Subcutaneous abdominal adipose tissue (tissue), 5 donors: ENCODE data around the gene NOX3.
"Not testable (repeated sequence)": the region's sequence is repeated elsewhere in the genome, so short reads cannot be mapped to it uniquely, and the experiment has no call there.

ENCODE experiments used
- H3K27ac ChIP-seq: one replicate; pipeline ENCODE4 v1.7.0; 2013; ENCODE audit warnings: low read depth, mild to moderate bottlenecking, inconsistent platforms, low read length, moderate library complexity
- H3K27me3 ChIP-seq, 5 donors: one replicate each; pipeline ENCODE4 v1.7.0; 2013; ENCODE audit warnings: low read length in 5 of 5, inconsistent platforms in 1 of 5; ENCODE audit not compliant: control insufficient read depth in 5 of 5, insufficient read depth in 4 of 5
- H3K36me3 ChIP-seq, 5 donors: one replicate each; pipeline ENCODE4 v1.7.0; 2013; ENCODE audit warnings: low read length in 5 of 5; ENCODE audit not compliant: control insufficient read depth in 5 of 5, insufficient read depth in 5 of 5
- H3K4me1 ChIP-seq, 5 donors: one replicate each; pipeline ENCODE4 v1.7.0; 2013; ENCODE audit warnings: low read length in 5 of 5, mild to moderate bottlenecking in 3 of 5, moderate library complexity in 1 of 5; ENCODE audit not compliant: control insufficient read depth in 5 of 5, insufficient read depth in 5 of 5
- H3K4me3 ChIP-seq, 5 donors: one replicate each; pipeline ENCODE4 v1.7.0; 2013; ENCODE audit warnings: low read length in 5 of 5, low read depth in 1 of 5
- H3K9ac ChIP-seq, 5 donors: one replicate each; pipeline ENCODE4 v1.7.0; 2013; ENCODE audit warnings: low read length in 5 of 5, mild to moderate bottlenecking in 4 of 5, moderate library complexity in 3 of 5
- H3K9me3 ChIP-seq, 5 donors: one replicate each; pipeline ENCODE4 v1.7.0; 2013; ENCODE audit warnings: low read length in 5 of 5; ENCODE audit not compliant: control insufficient read depth in 5 of 5
- donor health status: healthy.
- donor health status: healthy.
- donor health status: healthy.
- donor health status: healthy.
- donor health status: healthy.

The NOX3 gene

DNA sequence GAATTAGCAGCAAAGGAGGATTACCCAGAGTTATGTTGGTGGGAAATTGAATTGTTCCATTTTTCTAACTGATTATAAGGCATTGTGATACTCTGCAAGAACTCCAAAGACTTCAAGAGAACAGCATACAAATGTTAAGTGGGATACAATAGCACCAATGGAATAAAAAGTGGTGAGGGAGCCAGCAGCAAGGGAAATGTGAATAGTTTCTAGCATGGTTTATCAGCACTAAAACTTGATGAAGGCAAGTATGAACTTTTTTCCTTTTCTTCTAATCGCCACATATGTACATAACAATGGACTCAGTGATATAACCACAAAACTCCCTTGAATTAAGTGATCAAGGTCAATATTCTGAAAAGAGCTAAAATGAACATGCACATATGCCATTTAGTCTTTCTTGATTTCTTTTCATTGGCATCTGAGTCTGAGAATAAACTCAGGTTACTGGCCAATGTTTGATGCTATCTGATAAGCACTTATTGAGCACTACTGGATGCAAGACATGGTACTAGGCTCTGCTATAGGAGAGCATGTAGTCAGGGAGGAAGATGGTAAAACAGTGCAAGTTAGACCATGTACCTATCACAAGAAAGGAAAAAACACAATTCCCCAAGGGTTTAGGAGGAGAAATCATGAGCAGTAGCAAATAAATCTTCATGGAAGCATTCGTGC lies 36.6 kb upstream of the NOX3 start:
- H3K36me3 ChIP-seq, result no peaks in the 10 kb centered on the region
- no peak overlapping the region for H3K27ac ChIP-seq
- peaks cover 0 to 6% (median 4%) of the 10 kb centered on the region in 5 donors for H3K4me1 ChIP-seq
- H3K9me3 ChIP-seq, result no peaks in the 10 kb centered on the region
- H3K27me3 ChIP-seq, result no peaks in the 10 kb centered on the region
- H3K9ac ChIP-seq, result no peak overlapping the region
- no peak overlapping the region for H3K4me3 ChIP-seq

DNA sequence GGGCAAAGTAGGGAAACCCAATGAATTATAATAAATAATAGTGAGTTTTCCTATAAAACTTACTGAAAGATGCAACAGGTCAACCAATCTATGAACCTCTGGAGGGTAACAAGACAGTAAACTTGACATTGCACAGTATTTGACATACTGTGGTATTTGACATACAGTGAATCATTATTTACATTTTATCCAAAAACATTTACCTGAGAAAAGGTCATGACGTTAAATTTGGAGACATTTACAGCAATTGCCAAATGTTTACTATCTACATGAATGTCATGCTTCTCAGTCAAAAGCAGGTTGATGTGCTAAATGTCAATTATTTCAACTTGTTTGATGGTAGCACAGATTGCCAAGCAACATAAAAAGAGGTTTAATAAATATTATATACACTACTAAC lies 35.8 kb upstream of the NOX3 start:
- no peak overlapping the region for H3K4me3 ChIP-seq
- H3K9me3 ChIP-seq, result no peaks in the 10 kb centered on the region
- H3K27ac ChIP-seq, result no peak overlapping the region
- no peaks in the 10 kb centered on the region for H3K27me3 ChIP-seq
- H3K9ac ChIP-seq, result no peak overlapping the region
- H3K36me3 ChIP-seq, result no peaks in the 10 kb centered on the region
- H3K4me1 ChIP-seq, result peaks cover 0 to 6% (median 4%) of the 10 kb centered on the region in 5 donors

DNA sequence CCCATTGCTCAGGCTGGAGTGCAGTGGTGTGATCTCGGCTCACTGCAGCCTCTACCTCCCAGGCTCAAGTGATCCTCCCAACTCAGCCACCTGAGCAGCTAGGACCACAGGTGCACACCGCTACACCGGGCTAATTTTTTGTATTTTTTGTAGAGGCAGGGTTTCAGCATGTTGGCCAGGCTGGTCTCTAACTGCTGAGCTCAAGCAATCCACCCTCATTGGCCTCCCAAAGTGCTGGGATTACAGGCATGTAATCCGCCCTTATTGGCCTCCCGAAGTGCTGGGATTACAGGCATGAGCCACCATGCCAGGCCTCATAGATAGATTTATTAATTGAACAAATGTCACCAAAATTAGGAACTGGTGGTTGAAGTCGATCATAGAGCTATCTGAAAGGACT lies 32.6 kb upstream of the NOX3 start:
- not testable (repeated sequence) for H3K27me3 ChIP-seq, H3K9me3 ChIP-seq, H3K4me1 ChIP-seq, H3K36me3 ChIP-seq, H3K9ac ChIP-seq, H3K4me3 ChIP-seq, H3K27ac ChIP-seq

GRCh38 chr6:155487371-155488130 lies 31.9 kb upstream of the NOX3 start:
- Histone ChIP-seq H3K27me3 (no peaks in the 10 kb centered on the region), H3K4me1 (no peaks in the 10 kb centered on the region), H3K27ac (no peak overlapping the region), H3K9ac (no peak overlapping the region), H3K4me3 (no peak overlapping the region), H3K9me3 (no peaks in the 10 kb centered on the region), H3K36me3 (no peaks in the 10 kb centered on the region)

DNA sequence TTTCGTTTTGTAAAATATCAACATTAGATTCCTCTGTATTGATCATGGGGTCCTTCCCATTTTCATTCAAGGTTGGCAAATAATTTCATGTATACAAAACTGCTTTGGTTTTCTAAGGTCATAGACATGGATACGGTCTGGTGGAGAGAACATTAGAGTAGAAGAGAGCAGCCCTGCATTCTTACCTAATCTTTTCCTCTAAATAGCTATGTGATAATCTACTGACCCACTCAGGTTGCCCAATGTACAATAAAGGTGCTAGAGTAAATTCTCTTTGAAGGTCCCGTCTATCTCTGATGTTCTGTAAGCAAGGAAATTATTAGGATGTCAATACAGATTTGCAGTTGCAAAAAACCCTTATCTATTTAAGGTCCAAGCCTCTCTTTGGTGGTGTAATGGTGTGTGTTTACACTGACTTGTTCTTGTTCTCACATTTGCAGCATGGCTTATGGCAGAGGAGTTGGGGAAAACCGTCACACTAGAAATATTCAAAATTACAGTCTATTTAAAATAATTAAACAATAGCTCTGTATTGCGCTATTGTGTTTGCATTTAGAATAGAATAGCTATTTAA lies 31.2 kb upstream of the NOX3 start:
- Histone ChIP-seq H3K9ac (no peak overlapping the region), H3K4me3 (no peak overlapping the region), H3K27me3 (no peaks in the 10 kb centered on the region), H3K4me1 (no peaks in the 10 kb centered on the region), H3K9me3 (no peaks in the 10 kb centered on the region), H3K36me3 (no peaks in the 10 kb centered on the region), H3K27ac (no peak overlapping the region)

- Histone ChIP-seq H3K4me1 (no peaks in the 10 kb centered on the region), H3K36me3 (no peaks in the 10 kb centered on the region), H3K9me3 (no peaks in the 10 kb centered on the region), H3K9ac (no peak overlapping the region), H3K4me3 (no peak overlapping the region), H3K27ac (no peak overlapping the region), H3K27me3 (no peaks in the 10 kb centered on the region)
Measured at GRCh38 chr6:155485756-155486155, 30.1 kb upstream of the NOX3 start.

DNA sequence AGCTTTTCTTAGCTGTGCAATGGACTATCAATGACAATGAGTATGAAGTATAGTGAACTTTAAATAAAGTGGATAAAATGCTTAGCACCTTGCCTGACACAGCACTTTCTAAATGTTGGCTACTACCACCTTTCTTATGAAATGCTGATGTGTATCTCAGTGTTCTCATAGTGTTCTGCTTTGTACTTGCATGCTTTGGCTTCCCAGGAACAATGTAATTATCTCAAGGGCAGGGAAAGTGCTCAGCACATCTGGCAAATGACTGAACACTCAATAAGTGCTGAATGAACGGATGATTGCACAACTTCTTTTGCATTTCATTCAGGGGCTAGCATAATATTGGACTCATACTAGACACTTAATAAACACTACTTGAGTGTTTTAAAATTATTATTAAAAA lies 28.2 kb upstream of the NOX3 start:
- H3K4me1 ChIP-seq, result no peaks in the 10 kb centered on the region
- no peak overlapping the region for H3K27ac ChIP-seq
- no peaks in the 10 kb centered on the region for H3K36me3 ChIP-seq

DNA sequence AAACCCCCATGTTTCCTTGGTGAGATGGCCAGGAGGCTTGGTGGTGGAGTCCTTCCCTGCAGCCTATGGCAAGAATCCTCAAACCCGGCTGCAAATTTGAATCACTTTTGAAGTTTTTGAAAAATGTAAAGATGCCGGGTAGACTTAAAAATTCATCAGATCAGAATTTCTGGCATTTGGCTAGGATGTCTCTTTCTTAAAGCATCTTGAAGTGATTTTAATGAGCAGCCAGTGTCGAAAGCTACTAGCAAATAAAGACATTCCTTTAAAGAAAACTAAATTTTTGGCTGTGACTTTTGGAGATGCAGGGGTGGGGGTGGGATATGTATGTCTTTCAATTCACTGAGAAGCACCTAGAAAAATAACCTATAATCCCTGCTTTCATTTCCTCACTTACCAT lies 25.6 kb upstream of the NOX3 start:
- no peaks in the 10 kb centered on the region for H3K4me1 ChIP-seq
- H3K4me3 ChIP-seq, result no peak overlapping the region
- H3K27me3 ChIP-seq, result no peaks in the 10 kb centered on the region
- H3K9ac ChIP-seq, result no peak overlapping the region
- no peak overlapping the region for H3K27ac ChIP-seq
- H3K9me3 ChIP-seq, result no peaks in the 10 kb centered on the region
- H3K36me3 ChIP-seq, result no peaks in the 10 kb centered on the region

More for the DNA sequence above, 28.2 kb upstream of the NOX3 start:
- no peak overlapping the region for H3K9ac ChIP-seq
- no peaks in the 10 kb centered on the region for H3K9me3 ChIP-seq
- no peaks in the 10 kb centered on the region for H3K27me3 ChIP-seq
- H3K4me3 ChIP-seq, result no peak overlapping the region

DNA sequence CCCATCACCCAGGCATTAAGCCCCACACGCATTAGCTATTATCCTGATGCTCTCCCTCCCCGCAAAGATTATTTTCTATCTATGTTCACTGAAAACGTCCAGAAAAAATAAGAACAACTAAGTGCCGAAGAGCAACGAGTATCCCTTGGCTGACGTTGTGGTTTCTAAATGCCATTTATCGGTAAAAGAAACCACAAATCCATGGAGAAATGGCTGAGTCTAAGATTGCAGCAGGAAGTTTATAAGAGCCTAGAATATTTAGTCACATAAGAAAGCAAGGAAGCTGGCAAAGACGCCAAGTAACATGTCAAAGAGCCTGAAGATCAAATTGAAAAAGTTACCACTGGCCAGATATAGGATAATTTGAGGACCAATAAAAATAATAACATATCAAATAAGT lies 18.1 kb upstream of the NOX3 start:
- Histone ChIP-seq H3K4me1 (no peaks in the 10 kb centered on the region), H3K27me3 (no peaks in the 10 kb centered on the region), H3K4me3 (no peak overlapping the region), H3K36me3 (no peaks in the 10 kb centered on the region), H3K27ac (no peak overlapping the region), H3K9ac (no peak overlapping the region), H3K9me3 (peaks cover 0 to 7% (median 4%) of the 10 kb centered on the region in 5 donors)

GRCh38 chr6:155472886-155473285 lies 17.2 kb upstream of the NOX3 start:
- H3K9ac ChIP-seq, result no peak overlapping the region
- no peaks in the 10 kb centered on the region for H3K36me3 ChIP-seq
- H3K27me3 ChIP-seq, result no peaks in the 10 kb centered on the region
- H3K9me3 ChIP-seq, result peaks cover 1 to 14% (median 8%) of the 10 kb centered on the region in 5 donors
- no peak overlapping the region for H3K27ac ChIP-seq
- no peak overlapping the region for H3K4me3 ChIP-seq
- no peaks in the 10 kb centered on the region for H3K4me1 ChIP-seq
